ENCODE measurements around the gene PSME1. TPM values are rescaled to one million over a fixed set of nuclear protein-coding genes. Genes with fewer than 3 reads are reported as not detected.

Gene PSME1
- total and polyA plus RNA-seq, 2 donors (not counting 1 experiment from before 2014, with no cell fraction given): 177 to 266 TPM

GRCh38 chr14:24129410-24129998, 6.5 kb upstream of the PSME1 start:
- no peaks in the 10 kb centered on the region for H3K4me1 ChIP-seq (ENCODE audit: control insufficient read depth, extremely low read depth, insufficient read depth, low read length)
- H4K20me1 ChIP-seq (ENCODE audit: control insufficient read depth, extremely low read depth, insufficient read depth, low read length): no peaks in the 10 kb centered on the region
- H3K36me3 ChIP-seq (ENCODE audit: control insufficient read depth, insufficient read depth, low read length): no peaks in the 10 kb centered on the region
- H3K9me3 ChIP-seq (ENCODE audit: control insufficient read depth, insufficient read depth, low read depth, low read length): no peaks in the 10 kb centered on the region
- H3K4me2 ChIP-seq (ENCODE audit: extremely low read depth, insufficient read depth, low read length): no peak overlapping the region
- no peaks in the 10 kb centered on the region for H3K79me2 ChIP-seq (ENCODE audit: control insufficient read depth, insufficient read depth, low read length)
- TF ChIP-seq EZH2 (IDR thresholded peaks at IDR 0.05; ENCODE audit: low read length, missing control alignments): no peak
- no peak for TF ChIP-seq CTCF (conservative IDR thresholded peaks at IDR 0.05 in 1 of 2, IDR thresholded peaks at IDR 0.05 in 1 of 2; ENCODE audit: low read depth in 1 of 2, low read length in 2 of 2)
- H3K27me3 ChIP-seq (ENCODE audit: control insufficient read depth, insufficient read depth, low read length): no peaks in the 10 kb centered on the region
- no peak overlapping the region for H3K4me3 ChIP-seq (replicated peaks in 1 of 4; ENCODE audit: control extremely low read depth in 1 of 4, insufficient read depth in 1 of 4, low read depth in 3 of 4, low read length in 4 of 4)
- no peak overlapping the region for H2AFZ ChIP-seq (ENCODE audit: low read length)
- H3K27ac ChIP-seq (ENCODE audit: insufficient read depth, low read length): no peak overlapping the region
- no peak overlapping the region for H3K9ac ChIP-seq (ENCODE audit: insufficient read depth, low read length)
- DNase-seq (ENCODE audit: low read depth in 2 of 2): no peak

GRCh38 chr14:24130380-24130716, 5.6 kb upstream of the PSME1 start, which contains the start of gene FITM1:
Gene FITM1, plus strand, starts transcription at chr14:24130659. Its CDS starts 905 bp downstream, at chr14:24131564.
- Histone ChIP-seq H3K27ac (ENCODE audit: insufficient read depth, low read length) (no peak within 1 kb of the TSS), H3K4me3 (replicated peaks in 1 of 4; ENCODE audit: control extremely low read depth in 1 of 4, insufficient read depth in 1 of 4, low read depth in 3 of 4, low read length in 4 of 4) (no peak within 1 kb of the TSS), H3K4me1 (ENCODE audit: control insufficient read depth, extremely low read depth, insufficient read depth, low read length) (no peaks in the 10 kb centered on the region), H4K20me1 (ENCODE audit: control insufficient read depth, extremely low read depth, insufficient read depth, low read length) (no peaks in the 10 kb centered on the region), H3K79me2 (ENCODE audit: control insufficient read depth, insufficient read depth, low read length) (no peaks in the 10 kb centered on the region), H3K9ac (ENCODE audit: insufficient read depth, low read length) (no peak within 1 kb of the TSS), H3K4me2 (ENCODE audit: extremely low read depth, insufficient read depth, low read length) (no peak within 1 kb of the TSS), H3K9me3 (ENCODE audit: control insufficient read depth, insufficient read depth, low read depth, low read length) (no peaks in the 10 kb centered on the region), H3K27me3 (ENCODE audit: control insufficient read depth, insufficient read depth, low read length) (no peaks in the 10 kb centered on the region), H2AFZ (ENCODE audit: low read length) (no peak within 1 kb of the TSS), H3K36me3 (ENCODE audit: control insufficient read depth, insufficient read depth, low read length) (no peaks in the 10 kb centered on the region)
- no peak for DNase-seq (ENCODE audit: low read depth in 2 of 2)
- TF ChIP-seq CTCF (conservative IDR thresholded peaks at IDR 0.05 in 1 of 2, IDR thresholded peaks at IDR 0.05 in 1 of 2; ENCODE audit: low read depth in 1 of 2, low read length in 2 of 2): no peak
- TF ChIP-seq EZH2 (IDR thresholded peaks at IDR 0.05; ENCODE audit: low read length, missing control alignments): no peak

- Histone ChIP-seq H3K27me3 (ENCODE audit: control insufficient read depth, insufficient read depth, low read length) (no peaks in the 10 kb centered on the region), H2AFZ (ENCODE audit: low read length) (no peak overlapping the region), H3K27ac (ENCODE audit: insufficient read depth, low read length) (no peak overlapping the region), H3K36me3 (ENCODE audit: control insufficient read depth, insufficient read depth, low read length) (no peaks in the 10 kb centered on the region), H4K20me1 (ENCODE audit: control insufficient read depth, extremely low read depth, insufficient read depth, low read length) (no peaks in the 10 kb centered on the region), H3K4me2 (ENCODE audit: extremely low read depth, insufficient read depth, low read length) (no peak overlapping the region), H3K79me2 (ENCODE audit: control insufficient read depth, insufficient read depth, low read length) (no peaks in the 10 kb centered on the region), H3K9ac (ENCODE audit: insufficient read depth, low read length) (no peak overlapping the region), H3K4me1 (ENCODE audit: control insufficient read depth, extremely low read depth, insufficient read depth, low read length) (no peaks in the 10 kb centered on the region), H3K9me3 (ENCODE audit: control insufficient read depth, insufficient read depth, low read depth, low read length) (no peaks in the 10 kb centered on the region), H3K4me3 (replicated peaks in 1 of 4; ENCODE audit: control extremely low read depth in 1 of 4, insufficient read depth in 1 of 4, low read depth in 3 of 4, low read length in 4 of 4) (no peak overlapping the region)
- no peak for DNase-seq (ENCODE audit: low read depth in 2 of 2)
- TF ChIP-seq EZH2 (IDR thresholded peaks at IDR 0.05; ENCODE audit: low read length, missing control alignments): no peak
- no peak for TF ChIP-seq CTCF (conservative IDR thresholded peaks at IDR 0.05 in 1 of 2, IDR thresholded peaks at IDR 0.05 in 1 of 2; ENCODE audit: low read depth in 1 of 2, low read length in 2 of 2)
These were observed 5.1 kb upstream of the PSME1 start for GRCh38 chr14:24130717-24131548.

All from fibroblast of lung (primary cell).